Large intestine (tissue), 3 donors: ENCODE results near the gene MRPL44. TPM values are rescaled to one million over a fixed set of nuclear protein-coding genes. Genes with fewer than 3 reads are reported as not detected.

ENCODE experiments used
- DNase-seq, 2 donors: peaks; one replicate each; pipeline versions ENCODE4 v3.0.0 to v3.0.0-alpha.2; 2013
- H3K27ac ChIP-seq: one replicate; pipeline ENCODE4 v1.5.1; 2013; ENCODE audit warnings: low read length
- H3K27me3 ChIP-seq: 2 replicates; pipeline ENCODE4 v1.6.1; 2013; ENCODE audit warnings: low read length; ENCODE audit not compliant: control insufficient read depth, insufficient read depth
- H3K36me3 ChIP-seq: 2 replicates; pipeline ENCODE4 v1.6.1; 2013; ENCODE audit warnings: low read length; ENCODE audit not compliant: control insufficient read depth, insufficient read depth
- H3K4me1 ChIP-seq: one replicate; pipeline ENCODE4 v1.6.1; 2013; ENCODE audit warnings: low read length; ENCODE audit not compliant: control insufficient read depth, insufficient read depth
- H3K4me3 ChIP-seq: one replicate; pipeline ENCODE4 v1.5.1; 2013; ENCODE audit warnings: low read length
- H3K9me3 ChIP-seq: one replicate; pipeline ENCODE4 v1.6.1; 2013; ENCODE audit warnings: mild to moderate bottlenecking, low read depth, low read length, moderate library complexity; ENCODE audit not compliant: control insufficient read depth
- WGBS: methylation state at CpG from one replicate; pipeline ENCODE4 v1.1.5; 2013; ENCODE audit warnings: low lambda C conversion rate; ENCODE audit not compliant: insufficient coverage; 5-methylcytosine and 5-hydroxymethylcytosine counted together
- polyA plus RNA-seq: library from polyadenylated mRNA; unstranded; fragments of 120-200 nt; gene quantifications from one replicate; pipeline ENCODE4 v1.2.1, GENCODE V29; 2013

MRPL44 gene
- polyA plus RNA-seq, 1 donor, result 28.3 TPM

DNA sequence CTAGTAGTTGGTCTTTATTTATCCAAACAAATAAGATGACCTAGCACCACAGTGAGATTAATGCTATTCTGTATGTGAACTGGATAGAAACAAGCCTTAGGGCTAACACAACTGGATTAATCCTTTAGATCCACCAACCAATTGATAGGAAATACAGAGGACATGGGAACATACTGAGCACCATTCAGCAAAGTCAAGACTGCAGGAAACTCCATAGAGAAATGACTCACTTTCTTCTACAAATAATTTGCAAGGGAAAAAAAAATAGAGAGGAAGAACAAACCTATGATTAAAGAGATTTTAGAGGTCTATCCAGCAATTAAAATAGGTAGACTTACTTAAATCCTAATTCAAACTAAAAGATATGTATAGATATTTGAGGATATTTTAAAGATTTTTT lies 36.1 kb upstream of the MRPL44 start:
- H3K36me3 ChIP-seq, result peaks cover 21% of the 10 kb centered on the region
- no peak overlapping the region for H3K4me3 ChIP-seq
- H3K27me3 ChIP-seq, result no peaks in the 10 kb centered on the region
- H3K9me3 ChIP-seq, result peaks cover 2% of the 10 kb centered on the region
- DNase-seq, result no peak
- H3K4me1 ChIP-seq, result no peaks in the 10 kb centered on the region
- no peak overlapping the region for H3K27ac ChIP-seq

DNA sequence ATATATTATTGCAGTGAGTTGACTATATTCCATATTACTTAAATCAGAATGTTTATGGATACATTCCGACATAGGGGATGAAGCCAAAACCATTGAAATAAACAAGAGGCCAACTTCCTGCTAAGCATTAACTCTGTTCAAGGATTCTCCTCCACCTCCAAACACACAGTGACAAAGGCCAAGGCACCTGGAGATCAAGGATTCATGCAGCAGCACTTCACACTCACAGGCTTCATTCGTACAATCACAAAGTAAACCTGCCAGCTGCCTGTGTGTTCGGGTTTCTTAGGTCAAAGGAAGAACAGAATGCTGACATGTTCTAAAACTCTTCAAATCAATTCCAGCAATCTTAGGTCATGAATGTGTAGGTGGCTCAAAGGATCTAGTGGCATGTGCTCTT lies 35.0 kb upstream of the MRPL44 start:
- Histone ChIP-seq H3K4me1 (no peaks in the 10 kb centered on the region), H3K36me3 (peaks cover 12% of the 10 kb centered on the region), H3K4me3 (no peak overlapping the region), H3K9me3 (peaks cover 9% of the 10 kb centered on the region), H3K27ac (no peak overlapping the region), H3K27me3 (no peaks in the 10 kb centered on the region)
- WGBS, result no CpG with 5 or more reads among the region's 3 CpGs
- no peak for DNase-seq

DNA sequence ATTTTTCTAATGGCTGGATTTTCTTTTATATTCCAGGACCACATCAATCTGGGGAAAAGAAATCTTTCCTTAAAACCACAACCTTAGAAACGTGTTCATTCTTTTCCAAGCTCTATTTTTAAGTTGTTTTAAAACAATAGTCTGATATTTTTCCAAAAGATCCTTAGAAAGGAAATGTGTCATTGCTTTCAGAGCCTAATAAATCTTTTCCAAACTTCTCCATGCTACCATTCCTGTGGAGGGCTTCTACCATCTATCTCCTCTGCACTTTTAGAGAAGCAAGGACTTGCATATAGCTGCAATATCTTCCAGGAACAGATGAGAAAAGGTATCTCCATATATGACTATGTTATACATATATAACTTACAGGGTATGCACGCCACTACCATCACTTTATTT lies 33.3 kb upstream of the MRPL44 start:
- H3K4me1 ChIP-seq, result no peaks in the 10 kb centered on the region
- H3K27me3 ChIP-seq, result no peaks in the 10 kb centered on the region
- H3K4me3 ChIP-seq, result no peak overlapping the region
- H3K27ac ChIP-seq, result no peak overlapping the region
- no peak for DNase-seq
- H3K36me3 ChIP-seq, result peaks cover 7% of the 10 kb centered on the region
- WGBS, result 100% methylated on average over 1 of the region's 2 CpGs
- H3K9me3 ChIP-seq, result peaks cover 12% of the 10 kb centered on the region

DNA sequence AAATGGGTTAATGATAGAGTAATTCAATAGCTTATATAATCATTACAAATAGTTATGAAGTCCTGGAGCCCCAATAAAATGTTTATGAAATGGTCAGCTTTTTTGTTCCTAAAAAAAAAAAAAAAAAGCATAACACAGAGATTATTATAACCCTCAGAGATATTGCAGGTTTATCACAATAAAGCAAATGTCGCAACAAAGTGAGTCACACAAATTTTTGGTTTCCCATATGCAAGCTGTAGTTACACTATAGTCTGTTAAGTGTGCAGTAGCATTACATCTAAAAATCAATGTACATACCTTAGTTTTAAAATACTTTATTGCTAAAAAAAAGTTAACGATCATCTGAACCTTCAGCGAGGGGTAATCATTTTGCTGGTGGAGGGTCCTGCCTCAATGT lies 32.2 kb upstream of the MRPL44 start:
- 86% methylated on average over 1 of the region's 3 CpGs for WGBS
- peaks cover 3% of the 10 kb centered on the region for H3K4me1 ChIP-seq
- H3K27ac ChIP-seq, result no peak overlapping the region
- H3K27me3 ChIP-seq, result no peaks in the 10 kb centered on the region
- DNase-seq, result no peak
- peaks cover 2% of the 10 kb centered on the region for H3K36me3 ChIP-seq
- peaks cover 11% of the 10 kb centered on the region for H3K9me3 ChIP-seq
- no peak overlapping the region for H3K4me3 ChIP-seq

DNA sequence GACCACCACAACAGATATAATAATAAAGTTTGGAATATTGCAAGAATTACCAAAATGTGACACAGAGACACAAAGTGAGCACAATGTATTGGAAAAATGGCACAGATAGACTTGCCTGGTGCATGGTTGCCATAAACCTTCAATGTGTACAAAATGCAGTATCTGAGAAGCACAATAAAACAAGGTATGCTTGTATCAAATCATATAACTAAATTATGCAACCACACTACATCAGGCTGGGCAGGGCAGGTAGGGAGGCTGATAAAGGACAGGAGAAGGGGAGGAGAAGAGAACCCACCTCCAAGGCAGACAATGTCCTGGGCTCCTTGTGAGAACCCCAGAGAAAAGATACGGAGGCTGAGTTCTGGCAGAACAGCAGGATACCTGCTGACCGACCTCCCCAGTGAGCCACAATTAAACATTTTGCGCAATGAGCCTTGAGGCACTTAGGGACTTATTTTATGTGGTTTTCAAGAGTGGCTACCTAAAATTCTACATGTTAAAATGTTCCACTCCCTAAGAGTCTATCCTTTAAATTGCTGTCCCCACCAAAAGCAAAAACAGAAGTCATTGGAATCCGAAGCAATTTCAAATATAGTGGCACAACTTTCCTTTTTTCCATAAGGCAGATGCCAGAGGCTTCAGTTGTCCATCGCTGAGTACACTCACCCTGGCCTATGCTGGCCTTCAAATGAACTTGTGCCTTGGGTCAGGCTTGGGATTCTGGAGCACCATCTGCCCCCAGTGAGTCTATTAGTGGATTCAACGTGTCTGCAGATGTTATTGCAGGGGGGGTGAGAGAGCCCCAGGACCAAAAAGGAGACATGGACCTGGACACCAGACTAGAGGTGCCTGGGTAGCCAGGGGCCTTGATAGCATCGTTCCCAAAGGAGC lies 28.9 kb upstream of the MRPL44 start:
- H3K36me3 ChIP-seq, result peaks cover 2% of the 10 kb centered on the region
- no peaks in the 10 kb centered on the region for H3K27me3 ChIP-seq
- WGBS, result no CpG with 5 or more reads among the region's 7 CpGs
- H3K27ac ChIP-seq, result no peak overlapping the region
- H3K4me3 ChIP-seq, result no peak overlapping the region
- H3K9me3 ChIP-seq, result peaks cover 10% of the 10 kb centered on the region
- DNase-seq, result no peak
- peaks cover 5% of the 10 kb centered on the region for H3K4me1 ChIP-seq

DNA sequence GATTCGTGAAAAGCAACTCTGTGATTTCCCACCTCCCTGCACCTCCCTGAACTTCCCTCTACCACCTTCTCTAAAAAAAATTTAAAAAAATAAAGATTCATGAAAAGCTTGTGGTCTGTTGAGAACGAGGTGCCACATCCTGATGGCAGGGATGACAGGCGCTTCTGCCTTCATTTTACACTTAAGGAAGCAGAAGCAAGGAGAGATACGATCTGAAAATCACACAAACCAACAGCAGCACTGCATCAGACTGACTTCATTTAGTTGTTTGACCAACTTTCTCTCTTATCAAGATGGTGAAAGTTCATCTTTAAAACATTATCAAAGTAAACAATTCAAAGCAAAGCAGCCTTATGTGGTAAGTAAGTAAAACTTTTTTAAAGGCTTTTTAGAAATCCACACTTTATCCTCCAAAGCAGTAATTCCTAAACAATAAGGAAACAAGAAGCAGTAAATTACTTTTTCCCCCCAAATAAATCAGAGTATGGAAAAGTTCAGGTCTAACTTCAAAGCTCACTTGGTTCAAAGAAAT lies 27.6 kb upstream of the MRPL44 start:
- Histone ChIP-seq H3K9me3 (peaks cover 10% of the 10 kb centered on the region), H3K4me1 (peaks cover 5% of the 10 kb centered on the region), H3K27ac (no peak overlapping the region), H3K4me3 (no peak overlapping the region), H3K27me3 (no peaks in the 10 kb centered on the region), H3K36me3 (peaks cover 2% of the 10 kb centered on the region)
- no peak for DNase-seq
- WGBS, result 44% methylated on average over 1 of the region's 4 CpGs

DNA sequence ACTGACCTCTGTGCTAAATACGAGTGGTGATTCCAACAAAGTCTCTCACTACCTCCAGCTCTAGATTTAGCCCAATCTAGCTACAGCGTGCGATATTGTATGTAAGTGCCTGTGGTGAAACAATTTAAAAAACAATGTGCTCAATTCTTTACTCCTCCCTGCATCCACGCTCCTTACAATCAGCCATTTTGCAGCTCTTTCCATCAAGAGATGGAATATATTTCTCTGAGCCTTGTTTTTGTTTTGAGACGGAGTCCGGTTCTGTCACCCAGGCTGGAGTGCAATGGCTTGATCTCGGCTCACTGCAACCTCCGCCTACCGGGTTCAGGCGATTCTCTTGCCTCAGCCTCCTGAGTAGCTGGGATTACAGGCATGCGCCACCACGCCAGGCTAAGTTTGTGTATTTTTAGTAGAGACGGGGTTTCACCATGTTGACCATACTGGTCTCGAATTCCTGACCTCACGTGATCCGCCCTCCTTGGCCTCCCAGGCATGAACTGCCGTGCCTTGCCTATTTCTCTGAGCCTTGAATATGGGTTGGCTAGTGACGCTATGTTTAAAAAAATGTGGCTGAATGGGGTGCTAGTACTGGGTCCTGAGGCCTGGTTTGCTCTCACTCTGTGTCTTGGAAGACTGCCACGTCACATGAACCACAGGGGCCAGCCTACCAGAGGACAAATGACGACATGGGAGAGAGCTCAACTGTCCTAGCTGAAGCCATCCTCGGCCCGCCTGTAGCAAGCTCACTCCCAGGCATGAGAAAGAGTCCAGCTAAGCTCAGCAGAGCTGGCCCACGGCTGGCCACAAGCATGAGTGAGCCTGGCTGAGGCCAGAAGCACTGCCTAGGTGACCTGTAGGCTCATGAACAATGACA lies 26.9 kb upstream of the MRPL44 start:
- 0% methylated on average over 1 of the region's 23 CpGs for WGBS
- Histone ChIP-seq H3K4me3 (no peak overlapping the region), H3K9me3 (peaks cover 10% of the 10 kb centered on the region), H3K36me3 (peaks cover under 1% of the 10 kb centered on the region), H3K27me3 (no peaks in the 10 kb centered on the region), H3K4me1 (peaks cover 5% of the 10 kb centered on the region), H3K27ac (no peak overlapping the region)
- DNase-seq, result peak in 1 of 2 donors; percentile 55

DNA sequence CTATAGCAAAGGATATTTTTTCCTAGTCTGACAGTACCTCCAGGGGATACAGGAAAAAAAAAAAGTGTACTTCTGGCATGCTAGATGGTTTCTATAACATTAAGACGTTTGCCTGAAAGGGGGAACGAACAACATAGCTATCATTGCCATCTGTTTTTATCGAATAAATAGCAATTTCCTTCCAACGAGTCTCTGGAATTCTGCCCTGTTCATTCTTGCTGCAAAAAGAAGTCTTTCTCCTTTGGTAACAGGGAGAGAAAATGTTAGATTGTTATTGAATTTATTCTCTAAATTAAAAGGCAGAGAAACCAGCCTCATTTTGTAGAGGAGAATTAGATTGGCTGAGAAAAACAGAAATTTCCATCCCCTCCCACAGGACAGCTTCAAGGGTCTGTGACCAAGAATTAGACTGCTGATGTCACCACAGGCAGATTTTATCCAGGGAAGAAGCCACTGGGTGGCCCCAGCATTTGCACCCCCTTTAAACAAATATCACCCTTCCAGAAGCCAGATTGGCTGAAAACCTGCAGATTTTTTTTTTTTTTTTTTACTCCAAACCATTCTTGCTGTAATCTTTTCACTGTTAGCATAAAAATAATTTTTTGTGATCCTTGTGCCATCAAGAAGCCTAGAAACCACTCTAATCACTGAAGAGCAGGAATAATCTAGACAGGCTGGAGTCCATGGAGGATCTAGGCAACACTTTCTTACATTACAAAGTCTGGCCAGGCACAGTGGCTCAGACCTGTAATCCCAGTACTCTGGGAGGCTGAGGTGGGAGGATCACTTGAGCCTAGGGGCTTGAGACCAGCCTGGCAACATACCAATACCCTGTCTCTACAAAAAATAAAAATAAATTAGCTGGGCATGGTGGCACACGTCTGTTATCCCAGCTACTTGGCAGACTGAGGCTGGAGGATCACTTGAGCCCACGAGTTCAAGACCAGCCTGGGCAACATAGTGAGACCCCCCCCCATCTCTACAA lies 24.2 kb upstream of the MRPL44 start:
- no peak overlapping the region for H3K27ac ChIP-seq
- peaks cover 20% of the 10 kb centered on the region for H3K4me1 ChIP-seq
- no peaks in the 10 kb centered on the region for H3K9me3 ChIP-seq
- WGBS, result 50% methylated on average over 1 of the region's 6 CpGs
- no peak for DNase-seq
- no peak overlapping the region for H3K4me3 ChIP-seq
- H3K27me3 ChIP-seq, result no peaks in the 10 kb centered on the region
- H3K36me3 ChIP-seq, result no peaks in the 10 kb centered on the region

DNA sequence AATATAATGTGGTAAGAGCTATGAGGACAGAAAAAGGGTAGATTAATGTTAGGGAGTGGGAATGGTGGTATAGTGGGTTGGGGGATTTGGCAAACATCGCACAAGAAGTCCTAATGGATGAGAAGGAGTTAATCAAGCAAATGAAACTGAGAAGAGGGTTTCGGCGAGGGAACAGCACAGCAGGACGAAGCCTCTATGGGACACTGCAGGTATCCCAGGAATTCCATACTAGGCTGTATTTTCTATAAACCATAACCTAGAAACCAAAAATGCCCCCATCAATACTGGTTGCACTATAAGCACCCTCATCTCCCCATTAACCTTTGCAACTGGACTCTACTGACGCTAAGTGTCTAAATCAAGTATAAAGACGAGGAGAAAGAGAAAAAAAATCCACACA lies 22.4 kb upstream of the MRPL44 start:
- Histone ChIP-seq H3K27me3 (no peaks in the 10 kb centered on the region), H3K27ac (no peak overlapping the region), H3K9me3 (no peaks in the 10 kb centered on the region), H3K4me1 (peaks cover 19% of the 10 kb centered on the region), H3K36me3 (no peaks in the 10 kb centered on the region), H3K4me3 (no peak overlapping the region)
- no CpG with 5 or more reads among the region's 6 CpGs for whole genome bisulfite sequencing
- DNase-seq, result no peak
